ENCODE measurements around the gene MAN1C1. TPM values are rescaled to one million over a fixed set of nuclear protein-coding genes. Genes with fewer than 3 reads are reported as not detected.
A peak's percentile ranks its signal among the peaks of the same experiment; 100 is the strongest.

Gene MAN1C1
- total RNA-seq, 4 donors from 2014 or later = 28.1 to 60.4 (median 32.7) TPM

- DNase-seq = no peak
- Histone ChIP-seq H3K36me3 (no peaks in the 10 kb centered on the region), H3K4me3 (replicated peaks in 1 of 3) (no peak overlapping the region), H3K27ac (peak overlapping the region in 2 of 3 donors; percentile 98 to 99), H3K9me3 (no peaks in the 10 kb centered on the region), H3K27me3 (no peaks in the 10 kb centered on the region), H3K4me1 (peaks cover 87 to 93% of the 10 kb centered on the region in 2 donors)
- intact Hi-C loops (cut with DNase I) = no loop called here
- no peak for TF ChIP-seq POLR2A (IDR thresholded peaks at IDR 0.05)
- TF ChIP-seq, protein P1, sequence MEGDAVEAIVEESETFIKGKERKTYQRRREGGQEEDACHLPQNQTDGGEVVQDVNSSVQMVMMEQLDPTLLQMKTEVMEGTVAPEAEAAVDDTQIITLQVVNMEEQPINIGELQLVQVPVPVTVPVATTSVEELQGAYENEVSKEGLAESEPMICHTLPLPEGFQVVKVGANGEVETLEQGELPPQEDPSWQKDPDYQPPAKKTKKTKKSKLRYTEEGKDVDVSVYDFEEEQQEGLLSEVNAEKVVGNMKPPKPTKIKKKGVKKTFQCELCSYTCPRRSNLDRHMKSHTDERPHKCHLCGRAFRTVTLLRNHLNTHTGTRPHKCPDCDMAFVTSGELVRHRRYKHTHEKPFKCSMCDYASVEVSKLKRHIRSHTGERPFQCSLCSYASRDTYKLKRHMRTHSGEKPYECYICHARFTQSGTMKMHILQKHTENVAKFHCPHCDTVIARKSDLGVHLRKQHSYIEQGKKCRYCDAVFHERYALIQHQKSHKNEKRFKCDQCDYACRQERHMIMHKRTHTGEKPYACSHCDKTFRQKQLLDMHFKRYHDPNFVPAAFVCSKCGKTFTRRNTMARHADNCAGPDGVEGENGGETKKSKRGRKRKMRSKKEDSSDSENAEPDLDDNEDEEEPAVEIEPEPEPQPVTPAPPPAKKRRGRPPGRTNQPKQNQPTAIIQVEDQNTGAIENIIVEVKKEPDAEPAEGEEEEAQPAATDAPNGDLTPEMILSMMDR (IDR thresholded peaks at IDR 0.05) = no peak
- WGBS, 2 donors = 89 to 95% methylated on average over 2 to 4 of the region's 4 CpGs
These were observed 122.8 kb downstream of the MAN1C1 start for GRCh38 chr1:25739341-25739740.

DNA sequence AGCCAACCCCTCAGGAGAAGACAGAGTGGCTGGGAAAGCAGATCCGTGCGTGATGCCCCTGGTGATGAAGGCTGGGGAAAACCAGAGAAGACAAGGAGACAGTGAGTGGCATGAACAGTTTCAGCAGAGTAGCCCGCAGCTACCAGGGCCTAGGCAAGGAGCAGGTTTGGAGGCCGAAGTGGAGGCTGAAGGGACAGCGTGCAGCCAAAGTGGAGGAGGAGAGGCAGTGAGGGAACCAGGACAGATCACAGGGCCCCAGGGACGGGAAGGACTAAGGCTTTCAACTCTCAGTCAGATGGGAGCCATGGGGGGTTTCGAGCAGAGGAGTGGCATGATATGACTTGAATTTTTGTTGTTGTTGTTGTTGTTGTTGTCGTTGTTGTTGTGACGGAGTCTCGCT is 123.5 kb downstream of the MAN1C1 start:
- WGBS, 2 donors = 96 to 98% methylated on average over 10 of the region's 10 CpGs
- intact Hi-C loops (cut with DNase I) = loop anchor here (5.0 kb wide), 2 partner anchors 58 to 123 kb away; partner anchors contain the start of gene MAN1C1
- H3K4me3 ChIP-seq (replicated peaks in 1 of 3) = no peak overlapping the region
- H3K27me3 ChIP-seq = no peaks in the 10 kb centered on the region
- H3K36me3 ChIP-seq = no peaks in the 10 kb centered on the region
- TF ChIP-seq POLR2A (IDR thresholded peaks at IDR 0.05) = no peak
- TF ChIP-seq, protein P1 (IDR thresholded peaks at IDR 0.05) = no peak
- peaks cover 87 to 93% of the 10 kb centered on the region in 2 donors for H3K4me1 ChIP-seq
- no peak for DNase-seq
- no peaks in the 10 kb centered on the region for H3K9me3 ChIP-seq
- peak overlapping the region in 2 of 3 donors; percentile 98 to 99 for H3K27ac ChIP-seq

DNA sequence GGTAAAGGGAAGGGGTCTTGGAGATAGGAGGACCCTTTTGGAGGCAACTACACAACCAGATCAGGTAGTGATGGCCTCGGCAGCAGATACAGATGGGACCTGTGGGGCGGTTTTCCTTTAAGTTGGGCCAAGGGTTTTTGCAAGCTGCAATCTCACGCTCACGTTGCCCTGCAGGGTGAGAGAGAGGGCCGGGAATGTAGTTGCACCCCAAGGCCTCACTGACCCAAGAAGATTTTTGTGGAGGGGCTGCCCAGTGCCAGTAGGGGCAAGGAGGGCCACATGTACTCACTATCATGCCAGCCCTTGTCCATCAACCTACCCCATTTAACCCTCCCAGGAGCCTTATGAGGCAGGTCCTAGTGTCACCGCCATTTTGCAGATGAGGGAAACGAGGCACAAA is 125.7 kb downstream of the MAN1C1 start:
- WGBS, 2 donors = 90 to 93% methylated on average over 7 of the region's 7 CpGs
- H3K27ac ChIP-seq = peak overlapping the region; percentile 98 to 99 (median 99)
- H3K4me1 ChIP-seq = peaks cover 77 to 81% of the 10 kb centered on the region in 2 donors
- H3K27me3 ChIP-seq = no peaks in the 10 kb centered on the region
- no peak for DNase-seq
- H3K9me3 ChIP-seq = no peaks in the 10 kb centered on the region
- no peaks in the 10 kb centered on the region for H3K36me3 ChIP-seq
- H3K4me3 ChIP-seq (replicated peaks in 1 of 3) = no peak overlapping the region
- TF ChIP-seq, protein P1 (IDR thresholded peaks at IDR 0.05) = no peak
- no peak for TF ChIP-seq POLR2A (IDR thresholded peaks at IDR 0.05)
- intact Hi-C loops (cut with DNase I) = loop anchor here (5.0 kb wide), 2 partner anchors 60 to 125 kb away; partner anchors contain the start of gene MAN1C1

- H3K27me3 ChIP-seq = no peaks in the 10 kb centered on the region
- DNase-seq = peak; percentile 97 to 98
- H3K9me3 ChIP-seq = no peaks in the 10 kb centered on the region
- peaks cover 69 to 76% of the 10 kb centered on the region in 2 donors for H3K4me1 ChIP-seq
- peak overlapping the region; percentile 98 to 99 (median 99) for H3K27ac ChIP-seq
- TF ChIP-seq, protein P1 (IDR thresholded peaks at IDR 0.05) = no peak
- TF ChIP-seq POLR2A (IDR thresholded peaks at IDR 0.05) = peak in 1 of 2 donors; percentile 74
- WGBS, 2 donors = 33 to 48% methylated on average over 13 to 17 of the region's 17 CpGs
- no peak overlapping the region for H3K4me3 ChIP-seq (replicated peaks in 1 of 3)
- H3K36me3 ChIP-seq = no peaks in the 10 kb centered on the region
- intact Hi-C loops (cut with DNase I) = loop anchor here (5.0 kb wide), 2 partner anchors 61 to 126 kb away; partner anchors contain the start of gene MAN1C1
These were observed 126.9 kb downstream of the MAN1C1 start for GRCh38 chr1:25743164-25744139.
